ENCODE measurements around the gene KPNA2.

DNA sequence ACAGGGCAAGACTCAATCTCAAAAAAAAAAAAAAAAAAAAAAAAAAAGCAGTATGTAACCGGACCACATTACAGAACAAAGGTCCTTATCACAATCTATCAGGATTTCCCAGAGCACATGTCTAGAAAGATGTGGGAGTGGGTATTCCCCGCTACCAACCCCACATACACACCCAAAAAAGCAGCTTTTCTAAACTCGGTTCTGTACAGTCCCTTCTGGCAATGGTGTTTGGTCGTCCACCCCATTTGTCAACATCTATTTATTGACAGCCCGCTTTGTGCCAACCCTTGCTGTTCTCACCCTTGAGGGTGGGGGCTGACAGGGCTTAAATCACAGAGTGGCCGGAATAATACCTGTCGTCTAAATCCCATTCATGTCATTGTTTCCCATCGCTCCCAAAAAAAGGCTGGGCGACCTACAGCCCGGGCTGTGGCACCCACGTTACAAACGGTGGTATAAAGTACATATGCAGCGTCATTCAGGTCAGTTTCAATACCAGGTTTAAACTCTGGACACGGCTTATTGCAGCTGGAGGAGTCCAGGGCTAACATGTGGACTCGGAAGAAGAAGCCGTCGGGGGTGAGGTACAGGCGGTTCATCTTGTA lies 42.9 kb upstream of the KPNA2 start:
- TF ChIP-seq, protein P1, sequence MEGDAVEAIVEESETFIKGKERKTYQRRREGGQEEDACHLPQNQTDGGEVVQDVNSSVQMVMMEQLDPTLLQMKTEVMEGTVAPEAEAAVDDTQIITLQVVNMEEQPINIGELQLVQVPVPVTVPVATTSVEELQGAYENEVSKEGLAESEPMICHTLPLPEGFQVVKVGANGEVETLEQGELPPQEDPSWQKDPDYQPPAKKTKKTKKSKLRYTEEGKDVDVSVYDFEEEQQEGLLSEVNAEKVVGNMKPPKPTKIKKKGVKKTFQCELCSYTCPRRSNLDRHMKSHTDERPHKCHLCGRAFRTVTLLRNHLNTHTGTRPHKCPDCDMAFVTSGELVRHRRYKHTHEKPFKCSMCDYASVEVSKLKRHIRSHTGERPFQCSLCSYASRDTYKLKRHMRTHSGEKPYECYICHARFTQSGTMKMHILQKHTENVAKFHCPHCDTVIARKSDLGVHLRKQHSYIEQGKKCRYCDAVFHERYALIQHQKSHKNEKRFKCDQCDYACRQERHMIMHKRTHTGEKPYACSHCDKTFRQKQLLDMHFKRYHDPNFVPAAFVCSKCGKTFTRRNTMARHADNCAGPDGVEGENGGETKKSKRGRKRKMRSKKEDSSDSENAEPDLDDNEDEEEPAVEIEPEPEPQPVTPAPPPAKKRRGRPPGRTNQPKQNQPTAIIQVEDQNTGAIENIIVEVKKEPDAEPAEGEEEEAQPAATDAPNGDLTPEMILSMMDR (IDR thresholded peaks at IDR 0.05), result no peak
- no peak for TF ChIP-seq POLR2A (IDR thresholded peaks at IDR 0.05)

Data from testis (tissue), 2 donors.